NAMALWA (cell line): ENCODE measurements around the gene MARK3.

Experiments
- DNase-seq: peaks from one replicate; pipeline ENCODE4 v3.0.0-alpha.2; 2015; ENCODE audit warnings: low spot score

Gene MARK3

GRCh38 chr14:103366741-103367140 lies 18.5 kb upstream of the MARK3 start:
- DNase-seq = no peak

DNA sequence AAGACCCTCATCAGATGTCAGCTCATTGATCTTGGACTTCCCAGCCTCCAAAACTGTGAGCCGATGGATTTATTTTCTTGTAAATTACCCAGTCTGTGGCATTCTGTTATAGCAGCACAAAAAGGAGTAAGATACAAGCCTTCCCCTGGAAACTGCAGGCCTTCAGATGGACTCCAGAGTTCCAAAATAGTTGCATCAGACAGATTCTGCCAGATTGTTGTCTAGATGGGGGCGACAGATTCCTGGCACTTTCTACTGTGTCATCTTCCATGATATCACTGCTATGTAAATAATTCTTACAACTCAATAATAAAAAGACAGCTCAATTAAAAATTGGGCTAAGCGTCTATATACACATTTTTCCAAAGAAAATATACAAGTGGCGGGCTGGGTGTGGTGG lies 17.2 kb upstream of the MARK3 start:
- DNase-seq = no peak

DNA sequence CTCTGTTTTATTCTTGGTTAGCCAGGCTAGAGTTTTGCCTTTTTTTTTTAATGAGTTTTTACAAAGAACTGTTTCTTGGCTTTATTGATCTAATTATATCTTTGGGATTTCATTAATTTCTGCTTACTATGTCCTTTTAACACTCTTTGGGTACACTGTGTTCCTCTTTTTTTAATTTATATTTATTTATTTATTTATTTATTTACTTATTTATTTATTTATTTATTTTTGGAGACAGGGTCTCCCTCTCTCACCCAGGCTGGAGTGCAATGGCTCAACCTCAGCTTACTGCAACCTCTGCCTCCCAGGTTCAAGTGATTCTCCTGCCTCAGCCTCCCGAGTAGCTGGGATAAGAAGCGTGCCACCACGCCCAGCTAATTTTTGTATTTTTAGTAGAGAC lies 15.1 kb upstream of the MARK3 start:
- DNase-seq = no peak

GRCh38 chr14:103372017-103372416 lies 13.2 kb upstream of the MARK3 start:
- no peak for DNase-seq

GRCh38 chr14:103372552-103373304 lies 12.5 kb upstream of the MARK3 start:
- DNase-seq = no peak

DNA sequence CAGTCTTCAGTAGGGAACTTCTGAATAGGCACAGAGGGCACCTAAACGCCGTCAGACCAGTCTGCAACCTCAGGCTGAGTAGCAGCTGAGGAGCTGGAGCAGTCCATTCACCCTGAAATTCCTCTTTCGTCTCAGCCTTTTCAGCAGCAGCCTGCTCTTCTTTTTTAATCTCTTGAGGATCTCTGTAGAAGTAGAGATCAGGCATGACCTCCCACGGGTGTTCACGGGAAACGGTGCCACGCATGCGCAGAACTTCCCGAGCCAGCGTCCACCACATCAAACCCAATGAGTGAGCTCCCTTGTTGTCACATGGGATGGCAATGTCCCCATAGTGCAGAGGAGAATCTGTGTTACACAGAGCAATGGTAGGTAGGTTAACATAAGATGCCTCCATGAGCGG lies 11.1 kb upstream of the MARK3 start:
- DNase-seq = no peak

- DNase-seq = no peak
Measured at GRCh38 chr14:103377522-103378037, 7.6 kb upstream of the MARK3 start.

- no peak for DNase-seq
Measured at GRCh38 chr14:103378038-103378854, 7.0 kb upstream of the MARK3 start.

- no peak for DNase-seq
Measured at GRCh38 chr14:103380719-103381377, 4.4 kb upstream of the MARK3 start.

DNA sequence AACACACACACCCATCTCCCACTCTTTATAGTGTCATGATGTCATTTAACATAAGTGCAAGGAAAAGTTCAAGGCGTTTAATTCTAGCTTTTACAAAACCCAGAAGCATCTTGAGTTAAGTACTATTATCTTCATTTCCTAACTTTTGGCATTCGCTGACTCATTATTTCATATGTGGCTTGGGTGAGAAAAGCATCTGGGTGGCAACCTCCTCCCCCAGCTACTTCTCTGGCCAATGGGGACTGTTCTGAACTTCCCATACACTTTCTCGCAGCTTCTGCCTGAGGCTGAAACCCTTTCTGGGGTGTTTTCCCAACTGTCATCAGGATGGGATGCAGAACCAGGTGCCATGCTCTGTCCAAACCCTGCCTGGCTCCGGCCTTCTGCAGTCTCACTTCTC lies 2.8 kb upstream of the MARK3 start:
- no peak for DNase-seq

DNA sequence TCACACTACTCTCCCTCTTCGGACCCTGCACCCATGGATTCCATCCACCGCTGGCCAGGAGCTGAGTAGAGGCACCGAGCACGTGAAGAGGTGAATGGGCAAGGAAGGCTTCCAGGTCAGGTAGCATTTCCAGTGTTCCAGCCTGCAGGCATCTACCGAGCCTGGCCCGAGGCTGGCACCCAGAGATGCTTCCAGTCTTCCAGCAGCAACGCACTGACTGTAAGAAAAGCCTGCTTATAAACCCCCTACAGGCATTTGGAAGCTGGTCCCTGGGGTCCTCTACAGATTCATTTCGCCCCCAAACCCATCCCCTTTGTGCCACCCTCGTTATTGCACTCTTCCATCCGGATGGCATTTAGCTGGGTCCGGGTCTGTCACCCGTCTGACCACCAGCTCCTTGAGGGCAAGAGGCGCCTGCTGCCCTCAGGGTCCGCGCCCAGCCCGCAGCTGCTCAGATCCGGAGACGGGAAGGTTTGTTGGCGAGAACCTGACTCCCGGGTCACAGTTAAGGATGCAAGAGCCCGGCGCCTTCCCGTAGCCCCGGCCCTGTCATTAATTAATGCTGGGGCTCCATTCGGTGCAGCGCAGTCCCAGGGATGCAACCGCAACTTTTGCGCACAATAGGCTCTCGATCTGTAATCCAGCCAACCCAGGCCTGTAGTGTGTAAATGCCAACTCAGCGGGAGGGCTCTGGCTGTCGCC lies 614 bp upstream of the MARK3 start:
- DNase-seq = no peak

DNA sequence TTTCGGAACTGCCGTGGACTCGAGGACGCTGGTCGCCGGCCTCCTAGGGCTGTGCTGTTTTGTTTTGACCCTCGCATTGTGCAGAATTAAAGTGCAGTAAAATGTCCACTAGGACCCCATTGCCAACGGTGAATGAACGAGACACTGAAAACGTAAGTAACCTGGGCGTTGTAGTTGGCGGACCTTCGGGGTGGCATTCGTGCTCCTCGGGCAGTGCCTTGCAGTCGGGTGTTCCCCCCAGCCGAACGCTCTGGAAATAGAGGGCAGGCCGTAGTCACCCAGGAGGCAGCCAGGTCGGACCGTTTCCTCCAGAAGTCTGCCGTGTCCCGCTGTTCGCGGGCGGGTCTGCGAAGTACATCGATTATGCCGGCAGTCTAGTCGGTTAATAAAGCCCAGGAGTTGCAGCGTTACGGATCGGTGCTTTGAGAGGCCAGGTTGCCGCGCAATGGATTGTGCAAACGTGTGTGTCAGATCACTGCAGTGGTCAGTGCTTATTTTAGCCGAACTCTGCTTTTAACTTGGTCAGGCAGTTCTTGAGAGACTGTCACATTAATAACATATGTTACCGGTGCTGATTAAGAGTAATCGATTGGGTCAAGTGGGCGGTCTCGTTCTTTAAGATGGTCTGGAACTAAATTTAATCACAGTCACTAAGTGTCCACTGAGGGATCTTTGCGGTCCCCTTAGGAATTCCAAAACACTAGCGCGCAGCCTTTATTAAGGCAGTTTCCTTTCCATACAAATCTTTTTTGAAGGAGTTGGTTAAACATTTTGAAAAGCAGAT lies 906 bp downstream of the MARK3 start:
- peak; percentile 43 for DNase-seq

- DNase-seq = peak; percentile 27
Measured at GRCh38 chr14:103386713-103387329, 1.6 kb downstream of the MARK3 start.

DNA sequence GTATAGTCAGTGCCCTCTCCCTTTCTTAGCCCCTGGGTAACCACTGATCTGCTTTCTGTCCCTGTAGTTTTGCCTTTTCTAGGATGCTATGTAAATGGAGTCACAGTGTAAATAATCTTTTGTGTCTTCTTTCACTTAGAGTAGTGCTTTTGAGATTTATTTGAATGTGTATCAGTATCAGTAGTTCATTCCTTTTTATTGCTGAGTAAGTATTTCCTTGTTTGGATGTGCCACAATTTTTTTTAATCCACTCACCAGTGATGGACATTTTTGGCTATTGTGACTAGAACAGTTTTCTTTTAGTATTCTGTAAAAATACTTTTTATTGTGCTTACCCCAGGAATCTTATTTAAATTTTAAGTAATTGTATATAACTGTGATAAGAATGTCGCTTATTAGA lies 3.4 kb downstream of the MARK3 start:
- no peak for DNase-seq

DNA sequence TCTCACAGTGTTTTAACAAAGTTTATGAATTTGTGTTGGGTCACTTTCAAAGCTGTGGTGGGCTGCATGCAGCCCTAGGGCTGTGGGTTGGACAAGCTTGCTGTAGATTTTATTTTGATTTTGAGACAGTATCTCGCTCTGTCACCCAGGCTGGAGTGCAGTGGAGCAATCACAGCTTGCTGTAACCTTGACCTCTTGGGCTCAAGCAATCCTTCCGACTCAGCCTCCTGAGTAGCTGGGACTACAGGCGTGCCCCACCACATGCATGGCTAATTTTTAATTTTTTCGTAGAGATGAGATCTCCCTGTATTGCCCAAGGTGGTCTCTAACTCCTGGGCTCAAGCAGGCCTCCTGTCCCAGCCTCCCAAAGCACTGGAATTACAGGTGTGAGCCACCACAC lies 5.4 kb downstream of the MARK3 start:
- no peak for DNase-seq

DNA sequence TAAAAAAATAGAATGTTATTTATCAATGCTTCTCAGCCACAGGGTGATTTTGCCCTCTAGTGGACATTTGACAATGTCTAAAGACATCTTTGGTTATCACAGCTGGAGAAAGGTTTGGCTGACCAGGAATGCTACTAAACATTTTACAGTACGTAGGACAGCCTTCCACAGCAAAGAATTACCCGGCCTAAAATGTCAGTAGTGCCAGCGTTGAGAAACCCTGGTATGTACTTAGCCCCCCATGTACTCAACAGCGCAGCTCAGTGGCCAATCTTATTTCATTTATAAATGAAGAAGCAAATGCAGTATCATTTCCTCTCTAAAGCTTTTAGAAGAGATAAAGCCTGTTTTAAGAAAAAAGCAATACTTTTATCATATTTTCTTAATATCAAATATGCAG lies 5.8 kb downstream of the MARK3 start:
- DNase-seq = peak; percentile 82

DNA sequence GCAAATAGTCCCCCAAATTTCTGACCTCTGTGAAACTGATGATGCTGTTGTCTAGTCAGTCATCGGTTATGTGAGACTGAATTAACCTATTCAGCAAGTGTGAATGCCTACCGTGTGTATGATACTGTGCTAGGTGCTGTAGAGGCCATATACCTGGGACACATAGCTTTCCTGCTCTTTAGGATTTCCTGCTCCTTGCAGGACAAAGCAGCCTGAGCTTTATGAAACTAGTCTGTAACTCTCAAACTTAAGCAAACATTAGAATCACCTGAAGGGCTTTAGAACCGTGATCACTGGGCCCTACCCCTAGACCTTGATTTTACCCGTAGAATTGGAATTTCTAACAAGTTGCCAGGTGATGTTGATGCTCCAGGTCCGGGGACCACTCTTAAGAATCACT lies 6.9 kb downstream of the MARK3 start:
- no peak for DNase-seq

DNA sequence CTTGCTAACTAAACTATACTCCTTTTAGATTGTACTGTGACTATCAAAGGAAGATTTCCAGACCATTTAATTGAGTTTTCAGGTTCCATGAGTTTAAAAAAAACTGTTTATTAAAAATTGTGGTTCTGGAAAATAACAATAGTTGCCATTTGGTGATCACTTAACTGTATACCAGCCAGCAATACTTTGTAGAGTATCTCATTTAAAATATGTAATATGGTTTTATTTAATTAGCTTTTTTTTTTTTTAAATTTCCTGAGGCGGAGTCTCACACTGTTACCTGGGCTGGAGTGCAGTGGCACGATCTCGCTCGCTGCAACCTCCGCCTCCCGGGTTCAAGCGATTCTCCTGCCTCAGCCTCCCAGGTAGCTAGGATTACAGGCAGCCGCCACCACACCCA lies 7.4 kb downstream of the MARK3 start:
- no peak for DNase-seq

- no peak for DNase-seq
Measured at GRCh38 chr14:103393070-103393469, 7.9 kb downstream of the MARK3 start.

- peak; percentile 45 for DNase-seq
Measured at GRCh38 chr14:103393676-103394626, 8.7 kb downstream of the MARK3 start.
